ENCODE results near the gene BABAM1.

BABAM1 gene

DNA sequence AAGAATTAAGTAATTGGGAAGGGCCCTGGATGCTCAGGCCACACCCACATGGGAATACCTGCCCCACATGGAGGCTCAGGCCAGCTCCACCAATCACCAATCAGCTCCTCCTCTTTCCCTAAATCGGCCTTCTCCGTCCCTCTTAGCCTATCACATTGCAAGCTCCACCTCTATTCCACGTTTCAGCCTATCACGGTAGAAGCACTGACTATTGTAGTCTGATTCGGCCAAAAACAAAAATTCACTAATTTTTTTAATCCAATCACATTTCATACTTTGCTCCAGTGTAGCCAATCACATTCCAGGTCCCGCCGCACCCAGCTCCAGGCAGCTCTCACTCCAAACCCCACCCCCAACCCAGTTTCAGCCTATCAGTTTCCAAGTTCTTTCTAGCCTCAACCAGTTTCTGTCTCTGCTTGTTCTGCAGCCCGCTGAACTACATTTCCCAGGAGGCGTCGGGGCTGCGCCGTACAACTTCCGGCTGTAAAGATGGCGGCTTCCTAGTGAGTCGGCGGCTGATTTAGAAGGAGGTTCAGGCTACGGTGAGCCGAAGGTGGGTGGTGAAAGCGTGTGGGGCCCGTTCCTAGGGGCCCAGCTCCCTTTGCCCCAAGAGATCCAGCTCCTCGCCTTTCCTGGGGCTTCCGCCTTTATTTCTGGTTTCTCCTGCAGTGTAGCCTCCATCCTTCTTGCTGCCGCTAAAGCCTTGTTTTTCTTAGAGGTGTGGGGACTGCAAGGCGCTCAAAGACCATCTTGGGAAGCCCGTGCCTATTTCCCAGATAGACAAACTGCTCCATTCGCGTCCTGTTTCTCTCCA is at the start of gene BABAM1:
TSS of gene BABAM1 (plus strand) at position 469 of the 814 bp plus-strand sequence. CDS start 1,364 bp downstream, outside the sequence.
- Histone ChIP-seq H3K4me3 (ENCODE audit: low read depth, low read length) (peak within 1 kb of the TSS; percentile 97), H3K9ac (peak within 1 kb of the TSS; percentile 64), H3K79me2 (no peaks in the 10 kb centered on the region), H3K27me3 (ENCODE audit: control insufficient read depth, insufficient read depth, low read length) (no peaks in the 10 kb centered on the region), H3K4me2 (ENCODE audit: low read length) (peak within 1 kb of the TSS; percentile 90), H2AFZ (peak within 1 kb of the TSS; percentile 98), H3K9me3 (ENCODE audit: control insufficient read depth, low read length) (no peaks in the 10 kb centered on the region), H3K36me3 (ENCODE audit: control insufficient read depth, insufficient read depth, low read length) (no peaks in the 10 kb centered on the region), H3K27ac (peak within 1 kb of the TSS; percentile 58), H3K4me1 (peaks cover 5% of the 10 kb centered on the region)
- no peak for TF ChIP-seq CTCF (IDR thresholded peaks at IDR 0.05)

DNA sequence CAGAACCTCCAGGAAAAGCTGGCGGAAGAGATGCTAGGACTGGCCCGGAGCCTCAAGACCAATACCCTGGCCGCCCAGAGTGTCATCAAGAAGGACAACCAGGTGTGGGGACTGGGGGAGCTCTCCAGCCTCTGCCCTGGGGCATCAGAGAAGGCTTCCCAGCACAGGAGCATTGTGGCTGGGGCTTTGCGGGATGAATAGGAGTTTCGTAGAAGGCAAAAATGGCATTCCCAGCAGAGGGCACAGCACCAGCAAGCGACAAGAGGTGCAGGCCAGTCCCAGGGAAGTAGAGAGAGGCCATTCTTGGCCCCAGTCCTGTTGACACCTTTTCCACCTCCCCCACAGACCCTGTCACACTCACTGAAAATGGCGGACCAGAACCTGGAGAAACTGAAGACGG is 48.0 kb upstream of the BABAM1 start:
- no peaks in the 10 kb centered on the region for H3K79me2 ChIP-seq
- no peak overlapping the region for H3K27ac ChIP-seq
- no peak overlapping the region for H3K4me2 ChIP-seq (ENCODE audit: low read length)
- no peak for TF ChIP-seq CTCF (IDR thresholded peaks at IDR 0.05)
- H3K4me3 ChIP-seq (ENCODE audit: low read depth, low read length) = no peak overlapping the region
- no peaks in the 10 kb centered on the region for H3K36me3 ChIP-seq (ENCODE audit: control insufficient read depth, insufficient read depth, low read length)
- H3K9me3 ChIP-seq (ENCODE audit: control insufficient read depth, low read length) = no peaks in the 10 kb centered on the region
- H3K9ac ChIP-seq = no peak overlapping the region
- peaks cover 8% of the 10 kb centered on the region for H3K4me1 ChIP-seq
- H2AFZ ChIP-seq = no peak overlapping the region
- no peaks in the 10 kb centered on the region for H3K27me3 ChIP-seq (ENCODE audit: control insufficient read depth, insufficient read depth, low read length)

GRCh38 chr19:17220207-17220758 is 47.0 kb upstream of the BABAM1 start:
- H3K36me3 ChIP-seq (ENCODE audit: control insufficient read depth, insufficient read depth, low read length) = no peaks in the 10 kb centered on the region
- H3K4me2 ChIP-seq (ENCODE audit: low read length) = no peak overlapping the region
- no peak overlapping the region for H3K4me3 ChIP-seq (ENCODE audit: low read depth, low read length)
- H3K27ac ChIP-seq = no peak overlapping the region
- H3K9ac ChIP-seq = no peak overlapping the region
- no peaks in the 10 kb centered on the region for H3K27me3 ChIP-seq (ENCODE audit: control insufficient read depth, insufficient read depth, low read length)
- H3K79me2 ChIP-seq = no peaks in the 10 kb centered on the region
- no peak overlapping the region for H2AFZ ChIP-seq
- H3K4me1 ChIP-seq = peaks cover 5% of the 10 kb centered on the region
- TF ChIP-seq CTCF (IDR thresholded peaks at IDR 0.05) = no peak
- H3K9me3 ChIP-seq (ENCODE audit: control insufficient read depth, low read length) = no peaks in the 10 kb centered on the region

DNA sequence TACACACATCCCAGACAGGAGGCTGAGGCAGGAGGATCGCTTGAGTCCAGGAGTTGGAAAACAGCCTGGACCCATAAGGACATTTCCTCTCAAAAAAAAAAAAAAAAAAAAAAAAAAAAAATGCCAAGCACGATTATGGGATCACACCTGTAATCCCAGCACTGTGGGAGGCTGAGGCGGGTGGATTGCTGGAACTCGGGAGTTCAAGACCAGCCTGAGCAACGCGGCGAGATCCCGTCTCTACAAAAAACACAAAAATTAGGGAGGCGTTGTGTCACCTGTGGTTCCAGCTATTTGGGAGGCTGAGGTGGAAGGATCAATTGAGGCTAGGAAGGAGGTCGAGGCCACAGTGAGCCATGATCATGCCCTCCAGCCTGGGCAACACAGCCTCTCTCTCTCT is 42.2 kb upstream of the BABAM1 start:
- Histone ChIP-seq H3K4me3 (ENCODE audit: low read depth, low read length) (no peak overlapping the region), H3K27ac (no peak overlapping the region)

More for the DNA sequence above, 42.2 kb upstream of the BABAM1 start:
- Histone ChIP-seq H3K79me2 (no peaks in the 10 kb centered on the region), H3K9me3 (ENCODE audit: control insufficient read depth, low read length) (no peaks in the 10 kb centered on the region), H2AFZ (no peak overlapping the region), H3K4me1 (peaks cover 8% of the 10 kb centered on the region), H3K27me3 (ENCODE audit: control insufficient read depth, insufficient read depth, low read length) (no peaks in the 10 kb centered on the region), H3K4me2 (ENCODE audit: low read length) (no peak overlapping the region), H3K9ac (no peak overlapping the region), H3K36me3 (ENCODE audit: control insufficient read depth, insufficient read depth, low read length) (no peaks in the 10 kb centered on the region)
- no peak for TF ChIP-seq CTCF (IDR thresholded peaks at IDR 0.05)
